Amniotic stem cell (primary cell): ENCODE results near the gene APOL1.
"Not testable (repeated sequence)": the region's sequence is repeated elsewhere in the genome, so short reads cannot be mapped to it uniquely, and the experiment has no call there.

Source experiments
- DNase-seq: peaks from one replicate; lab custom pipeline; 2025; lab: John Stamatoyannopoulos, UW

APOL1 gene

GRCh38 chr22:36252754-36253522 is at the start of gene APOL1:
Gene APOL1 (plus strand): TSS chr22:36253133. CDS start chr22:36254956, 1,823 bp downstream.
- DNase-seq = no peak

GRCh38 chr22:36203441-36203840 is 49.5 kb upstream of the APOL1 start:
- not testable (repeated sequence) for DNase-seq

- no peak for DNase-seq
These were observed 48.8 kb upstream of the APOL1 start for GRCh38 chr22:36204001-36204631.

- DNase-seq = no peak
These were observed 48.3 kb upstream of the APOL1 start for GRCh38 chr22:36204632-36205015.

- DNase-seq = not testable (repeated sequence)
These were observed 47.4 kb upstream of the APOL1 start for GRCh38 chr22:36205573-36205972.

- no peak for DNase-seq
These were observed 46.7 kb upstream of the APOL1 start for GRCh38 chr22:36206255-36206654.

GRCh38 chr22:36208162-36208765 is 44.7 kb upstream of the APOL1 start:
- no peak for DNase-seq

GRCh38 chr22:36208914-36209313 is 44.0 kb upstream of the APOL1 start:
- no peak for DNase-seq

- not testable (repeated sequence) for DNase-seq
These were observed 43.4 kb upstream of the APOL1 start for GRCh38 chr22:36209488-36209908.

- DNase-seq = no peak
These were observed 42.7 kb upstream of the APOL1 start for GRCh38 chr22:36210224-36210623.

- DNase-seq = no peak
These were observed 41.6 kb upstream of the APOL1 start for GRCh38 chr22:36211237-36211861.

- DNase-seq = no peak
These were observed 40.0 kb upstream of the APOL1 start for GRCh38 chr22:36212901-36213300.

- DNase-seq = no peak
These were observed 39.3 kb upstream of the APOL1 start for GRCh38 chr22:36213586-36213985.

- DNase-seq = no peak
These were observed 37.0 kb upstream of the APOL1 start for GRCh38 chr22:36215981-36216380.

- DNase-seq = no peak
These were observed 34.2 kb upstream of the APOL1 start for GRCh38 chr22:36218648-36219193.

GRCh38 chr22:36220451-36220921 is 32.4 kb upstream of the APOL1 start:
- no peak for DNase-seq

GRCh38 chr22:36221799-36222751 is 30.9 kb upstream of the APOL1 start:
- DNase-seq = no peak

- no peak for DNase-seq
These were observed 30.0 kb upstream of the APOL1 start for GRCh38 chr22:36222887-36223450.

- DNase-seq = no peak
These were observed 29.4 kb upstream of the APOL1 start for GRCh38 chr22:36223504-36223903.

- no peak for DNase-seq
These were observed 28.7 kb upstream of the APOL1 start for GRCh38 chr22:36224245-36224644.
